NOMO-1 treated with dmso at 0.1 percent for 144 hours (cell line): Measurements from ENCODE around the gene TBC1D2.

ENCODE experiments used
- DNase-seq: peaks from one replicate; lab custom pipeline; 2025; ENCODE audit not compliant: unreplicated experiment; lab: John Stamatoyannopoulos, UW

TBC1D2 gene

DNA sequence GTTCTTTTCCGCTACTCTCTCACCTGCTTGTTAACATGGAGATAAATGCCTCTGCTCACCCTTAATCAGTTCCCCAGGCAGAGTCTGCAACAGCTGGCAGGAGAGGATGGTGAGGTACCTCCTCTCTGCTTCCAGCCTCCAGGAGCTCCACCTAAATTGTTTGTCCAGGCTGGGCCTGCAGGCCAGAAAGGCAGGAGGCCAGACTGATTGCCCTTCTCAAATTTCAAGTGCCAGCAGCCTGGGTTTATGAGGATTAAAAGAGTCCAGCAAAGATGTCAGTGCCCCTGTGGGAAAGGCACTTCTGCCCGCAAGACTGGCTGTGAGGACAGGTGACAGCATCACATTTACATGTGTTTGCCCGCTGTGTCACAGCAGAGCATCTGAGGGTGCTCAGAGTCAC lies 82.8 kb downstream of the TBC1D2 start:
- no peak for DNase-seq

DNA sequence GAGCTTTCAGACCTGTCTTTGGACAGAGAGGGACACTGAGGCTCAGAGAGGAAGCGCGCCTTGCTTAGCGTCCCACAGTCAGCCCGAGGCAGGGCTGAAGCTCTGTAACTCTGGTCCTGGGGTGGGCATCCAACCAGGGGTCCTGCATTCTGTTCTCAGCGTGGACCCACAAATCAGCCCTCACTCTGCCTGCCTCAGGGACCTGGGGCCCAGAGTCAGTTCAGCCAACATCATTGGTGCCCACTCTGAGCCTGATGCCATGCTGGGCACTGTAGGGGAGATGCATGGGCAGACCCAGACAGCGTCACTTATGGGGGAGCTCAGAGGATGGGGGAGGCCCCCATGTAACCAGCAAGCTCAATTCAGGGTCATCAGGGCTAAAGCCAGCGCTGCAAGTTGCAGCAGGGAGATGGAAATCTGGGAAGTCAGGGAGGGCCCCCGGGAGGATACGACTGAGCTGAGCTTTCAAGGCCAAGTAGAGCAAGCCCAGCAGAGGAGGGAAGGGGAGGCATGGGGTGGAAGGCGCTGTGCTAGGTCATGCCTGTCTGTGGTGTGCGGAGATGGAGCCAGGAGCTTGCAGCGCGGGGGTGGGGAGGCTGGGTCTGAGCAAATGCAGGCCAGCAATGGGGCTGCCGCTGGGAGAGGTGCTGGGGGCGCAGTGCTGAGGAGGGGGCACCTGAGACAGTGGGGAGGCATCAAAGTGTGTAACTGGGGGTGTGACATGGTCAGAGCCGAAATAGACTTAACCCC lies 84.1 kb downstream of the TBC1D2 start:
- DNase-seq, result no peak

DNA sequence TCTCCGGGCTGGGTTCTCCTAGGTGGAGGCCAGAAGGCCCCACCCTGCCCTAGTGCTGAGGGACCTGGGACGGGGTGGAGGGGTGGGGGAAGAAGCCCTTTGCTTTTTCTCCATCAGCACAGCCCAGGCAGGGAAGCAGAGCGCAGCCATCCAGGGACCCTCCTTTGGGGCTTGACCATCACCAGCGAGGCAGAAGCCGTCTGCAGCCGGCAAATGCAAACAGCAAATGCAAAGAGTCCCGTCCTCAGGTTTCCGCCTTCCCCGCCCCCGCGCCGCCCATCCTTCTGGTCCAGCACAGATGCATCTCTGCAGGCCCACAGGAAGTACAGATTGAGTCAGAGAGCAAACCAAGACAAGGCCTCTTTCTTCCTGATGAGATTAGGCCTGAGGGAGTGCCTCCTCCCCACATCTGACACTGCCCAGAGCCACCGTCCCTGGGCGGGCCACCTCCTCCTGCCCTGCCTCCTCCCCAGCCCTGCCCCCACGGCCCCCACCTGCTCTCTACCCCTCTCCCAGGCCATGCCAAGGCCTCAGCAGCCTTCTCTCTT lies 86.4 kb downstream of the TBC1D2 start:
- no peak for DNase-seq

GRCh38 chr9:98168153-98168780 lies 87.2 kb downstream of the TBC1D2 start:
- DNase-seq, result no peak

DNA sequence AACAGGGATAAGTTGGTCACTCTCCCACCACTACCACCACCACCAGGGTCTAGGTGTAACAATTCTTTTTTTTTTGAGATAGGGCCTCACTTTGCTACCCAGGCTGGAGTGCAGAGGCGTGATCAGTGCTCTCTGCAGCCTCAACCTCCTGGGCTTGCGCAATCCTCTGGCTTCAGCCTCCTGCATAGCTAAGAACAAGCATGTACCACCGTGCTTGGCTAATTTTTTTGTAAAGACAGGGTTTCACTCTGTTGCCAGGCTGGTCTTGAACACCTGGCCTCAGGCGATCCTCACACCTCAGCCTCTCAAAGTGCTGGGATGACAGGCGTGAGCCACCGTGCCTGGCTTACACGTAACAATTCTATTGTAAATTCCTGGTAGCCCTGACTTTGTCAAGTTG lies 90.5 kb downstream of the TBC1D2 start:
- no peak for DNase-seq

GRCh38 chr9:98162613-98163012 lies 92.8 kb downstream of the TBC1D2 start:
- no peak for DNase-seq

DNA sequence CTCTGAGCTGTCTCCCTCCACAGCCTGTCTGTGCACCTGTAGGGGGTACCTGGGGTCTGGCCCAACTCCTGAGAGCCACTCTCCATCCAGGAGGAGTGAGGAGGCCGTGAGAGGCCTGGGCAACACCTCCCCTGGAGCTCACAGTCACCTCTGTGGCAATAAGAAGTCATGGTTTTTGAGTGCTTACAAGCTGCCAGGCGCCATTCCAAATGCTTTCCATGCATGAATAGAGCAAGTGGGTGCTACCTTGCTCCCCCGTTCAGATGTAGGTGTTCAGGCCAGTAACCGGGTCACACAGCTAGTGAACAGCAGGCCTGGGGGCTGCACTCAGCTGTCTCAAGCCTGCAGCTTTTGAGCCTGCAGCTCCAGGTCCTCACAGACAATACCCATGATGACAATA lies 93.6 kb downstream of the TBC1D2 start:
- no peak for DNase-seq

DNA sequence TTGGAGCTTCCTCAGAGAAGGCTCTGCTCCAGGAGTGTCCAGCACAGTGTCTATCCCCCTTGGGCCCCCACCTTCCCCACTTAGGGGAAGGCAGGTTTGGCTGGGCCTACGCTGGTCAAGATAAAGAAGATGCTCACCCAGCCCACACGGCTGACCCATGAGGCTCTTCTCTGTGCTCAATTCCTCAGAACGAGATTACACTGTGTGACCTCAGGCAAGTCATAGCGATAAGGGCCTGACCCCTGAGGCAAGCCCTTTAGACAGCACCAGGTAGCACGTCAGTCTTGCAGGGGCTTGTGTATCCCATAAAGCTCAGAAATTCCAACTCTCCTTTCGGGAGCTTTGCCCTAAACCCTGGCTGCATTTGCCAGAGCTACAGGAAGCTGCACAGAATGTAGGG lies 95.7 kb downstream of the TBC1D2 start:
- DNase-seq, result no peak

- no peak for DNase-seq
Measured at GRCh38 chr9:98159301-98159700, 96.1 kb downstream of the TBC1D2 start.

GRCh38 chr9:98158071-98158831 lies 97.2 kb downstream of the TBC1D2 start:
- no peak for DNase-seq

GRCh38 chr9:98157372-98157771 lies 98.1 kb downstream of the TBC1D2 start:
- DNase-seq, result no peak

DNA sequence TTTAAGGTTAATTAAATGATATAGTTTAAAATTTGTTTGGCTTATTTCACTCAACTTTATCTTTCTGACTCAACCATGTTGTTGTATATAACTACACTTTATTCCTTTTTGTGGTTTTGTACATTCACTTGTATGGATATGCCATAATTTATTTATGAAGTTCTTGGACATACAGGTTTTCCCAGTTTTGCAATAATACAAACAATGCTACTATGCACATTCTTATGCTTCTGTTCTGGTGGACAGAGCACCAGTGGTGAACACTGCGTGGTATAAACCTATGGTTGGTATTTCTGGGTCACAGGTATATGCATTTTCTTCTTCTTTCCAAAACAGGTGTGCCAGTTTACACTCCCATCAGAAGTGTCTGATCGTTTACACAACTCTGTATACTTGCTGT lies 100.8 kb downstream of the TBC1D2 start:
- DNase-seq, result no peak

GRCh38 chr9:98152526-98152925 lies 102.9 kb downstream of the TBC1D2 start:
- no peak for DNase-seq

- no peak for DNase-seq
Measured at GRCh38 chr9:98150721-98151120, 104.7 kb downstream of the TBC1D2 start.

GRCh38 chr9:98150164-98150563 lies 105.3 kb downstream of the TBC1D2 start:
- no peak for DNase-seq

DNA sequence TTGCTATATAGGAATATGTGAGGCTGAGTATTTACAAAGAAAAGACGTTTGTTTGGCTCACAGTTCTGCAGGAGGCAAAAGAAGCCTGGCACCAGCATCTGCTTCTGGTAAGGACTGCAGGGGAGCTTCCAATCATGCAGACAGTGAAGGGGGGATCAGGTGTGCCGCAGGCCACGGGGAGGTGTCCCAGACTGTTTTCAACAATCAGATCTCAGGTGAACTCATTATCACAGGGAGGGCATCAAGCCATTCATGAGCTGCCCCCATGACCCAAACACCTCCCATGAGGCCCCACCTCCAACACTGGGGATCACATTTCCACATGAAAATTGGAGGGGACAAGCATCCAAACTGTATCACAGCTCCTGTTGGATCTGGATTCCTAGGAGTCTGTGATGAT lies 106.0 kb downstream of the TBC1D2 start:
- DNase-seq, result no peak
